Mesenchymal stem cell (in vitro differentiated cells and primary cell): ENCODE data around the gene PMEL.

ENCODE experiments used
- DNase-seq: peaks from one replicate; pipeline ENCODE4 v3.0.0-alpha.2; 2013
- H2AFZ ChIP-seq: one replicate; pipeline ENCODE4 v1.6.1; 2013; ENCODE audit warnings: low read depth, mild to moderate bottlenecking, control low read depth, inconsistent platforms, low read length, moderate library complexity
- H2AK5ac ChIP-seq: 2 replicates; pipeline ENCODE4 v1.6.1; 2013; ENCODE audit warnings: low read length, moderate library complexity, mild to moderate bottlenecking, inconsistent platforms; ENCODE audit not compliant: severe bottlenecking
- H2BK120ac ChIP-seq: one replicate; pipeline ENCODE4 v1.6.1; 2013; ENCODE audit warnings: low read depth, mild to moderate bottlenecking, inconsistent platforms, low read length, moderate library complexity
- H2BK12ac ChIP-seq, 2 experiments: one replicate each; pipeline ENCODE4 v1.6.1; 2013; ENCODE audit warnings: inconsistent platforms in 2 of 2, low read length in 2 of 2, mild to moderate bottlenecking in 2 of 2, moderate library complexity in 2 of 2, control low read depth in 1 of 2
- H2BK15ac ChIP-seq: one replicate; pipeline ENCODE4 v1.6.1; 2013; ENCODE audit warnings: mild to moderate bottlenecking, low read depth, inconsistent platforms; ENCODE audit not compliant: poor library complexity, severe bottlenecking
- H2BK5ac ChIP-seq: 2 replicates; pipeline ENCODE4 v1.6.1; 2013; ENCODE audit warnings: low read depth, mild to moderate bottlenecking, low read length, control low read depth, inconsistent platforms; ENCODE audit not compliant: poor library complexity, severe bottlenecking
- H3K14ac ChIP-seq, 2 experiments: one replicate each; pipeline ENCODE4 v1.6.1; 2013; ENCODE audit warnings: inconsistent platforms in 2 of 2, low read length in 2 of 2, control low read depth in 1 of 2, mild to moderate bottlenecking in 1 of 2, moderate library complexity in 1 of 2
- H3K18ac ChIP-seq, 2 experiments: one replicate each; pipeline ENCODE4 v1.6.1; 2013; ENCODE audit warnings: inconsistent platforms in 2 of 2, low read length in 2 of 2, control low read depth in 1 of 2, low read depth in 1 of 2, mild to moderate bottlenecking in 1 of 2
- H3K23ac ChIP-seq, 2 experiments: one replicate each; pipeline ENCODE4 v1.6.1; 2013; ENCODE audit warnings: inconsistent platforms in 2 of 2, low read length in 2 of 2, mild to moderate bottlenecking in 2 of 2, moderate library complexity in 2 of 2, control low read depth in 1 of 2
- H3K27ac ChIP-seq: 2 replicates; pipeline ENCODE4 v1.5.1; 2013; ENCODE audit warnings: mild to moderate bottlenecking, moderate library complexity, low read length, control low read depth, inconsistent platforms; ENCODE audit not compliant: poor library complexity, severe bottlenecking
- H3K27me3 ChIP-seq, 2 experiments: 2 replicates each; pipeline versions ENCODE4 v1.6.1 to v1.7.0; 2013; ENCODE audit warnings: low read length in 2 of 2, mild to moderate bottlenecking in 2 of 2, moderate library complexity in 2 of 2, control low read depth in 1 of 2, inconsistent platforms in 1 of 2; ENCODE audit not compliant: control insufficient read depth in 1 of 2, insufficient read depth in 1 of 2
- H3K36me3 ChIP-seq, 2 experiments: 2 replicates each; pipeline versions ENCODE4 v1.6.1 to v1.7.0; 2013; ENCODE audit warnings: low read length in 2 of 2, control low read depth in 1 of 2, inconsistent platforms in 1 of 2, low read depth in 1 of 2, mild to moderate bottlenecking in 1 of 2; ENCODE audit not compliant: insufficient read depth in 2 of 2, control insufficient read depth in 1 of 2
- H3K4ac ChIP-seq, 2 experiments: one replicate each; pipeline ENCODE4 v1.6.1; 2013; ENCODE audit warnings: inconsistent platforms in 2 of 2, low read length in 2 of 2, mild to moderate bottlenecking in 2 of 2, moderate library complexity in 2 of 2, control low read depth in 1 of 2, low read depth in 1 of 2
- H3K4me1 ChIP-seq: 2 replicates; pipeline ENCODE4 v1.6.1; 2013; ENCODE audit warnings: low read depth, low read length, control low read depth; ENCODE audit not compliant: control insufficient read depth, insufficient read depth
- H3K4me2 ChIP-seq: 2 replicates; pipeline ENCODE4 v1.6.1; 2013; ENCODE audit warnings: low read length, mild to moderate bottlenecking, inconsistent platforms; ENCODE audit not compliant: poor library complexity, severe bottlenecking
- H3K4me3 ChIP-seq, 2 experiments: 2 replicates each; pipeline versions ENCODE4 v1.5.1 to v1.7.0; 2013; ENCODE audit warnings: low read length in 2 of 2, mild to moderate bottlenecking in 2 of 2, control low read depth in 1 of 2, low read depth in 1 of 2; ENCODE audit not compliant: insufficient read depth in 1 of 2
- H3K79me1 ChIP-seq: replicated peaks from 2 replicates; pipeline ENCODE4 v1.6.1; 2013; ENCODE audit warnings: mild to moderate bottlenecking, control low read depth, low read length, inconsistent platforms; ENCODE audit not compliant: poor library complexity, severe bottlenecking
- H3K9ac ChIP-seq: 2 replicates; pipeline ENCODE4 v1.7.0; 2013; ENCODE audit warnings: mild to moderate bottlenecking, low read length, moderate library complexity
- H3K9me3 ChIP-seq: 2 replicates; pipeline ENCODE4 v1.7.0; 2013; ENCODE audit warnings: mild to moderate bottlenecking, low read length; ENCODE audit not compliant: control insufficient read depth
- H4K8ac ChIP-seq: one replicate; pipeline ENCODE4 v1.6.1; 2013; ENCODE audit warnings: inconsistent platforms, mild to moderate bottlenecking, low read length, moderate library complexity
- H4K91ac ChIP-seq: one replicate; pipeline ENCODE4 v1.6.1; 2013; ENCODE audit warnings: mild to moderate bottlenecking, low read length, inconsistent platforms
- WGBS: methylation state at CpG from one replicate; pipeline ENCODE4 v1.1.7; 2013; ENCODE audit warnings: mixed read lengths; 5-methylcytosine and 5-hydroxymethylcytosine counted together

PMEL gene

DNA sequence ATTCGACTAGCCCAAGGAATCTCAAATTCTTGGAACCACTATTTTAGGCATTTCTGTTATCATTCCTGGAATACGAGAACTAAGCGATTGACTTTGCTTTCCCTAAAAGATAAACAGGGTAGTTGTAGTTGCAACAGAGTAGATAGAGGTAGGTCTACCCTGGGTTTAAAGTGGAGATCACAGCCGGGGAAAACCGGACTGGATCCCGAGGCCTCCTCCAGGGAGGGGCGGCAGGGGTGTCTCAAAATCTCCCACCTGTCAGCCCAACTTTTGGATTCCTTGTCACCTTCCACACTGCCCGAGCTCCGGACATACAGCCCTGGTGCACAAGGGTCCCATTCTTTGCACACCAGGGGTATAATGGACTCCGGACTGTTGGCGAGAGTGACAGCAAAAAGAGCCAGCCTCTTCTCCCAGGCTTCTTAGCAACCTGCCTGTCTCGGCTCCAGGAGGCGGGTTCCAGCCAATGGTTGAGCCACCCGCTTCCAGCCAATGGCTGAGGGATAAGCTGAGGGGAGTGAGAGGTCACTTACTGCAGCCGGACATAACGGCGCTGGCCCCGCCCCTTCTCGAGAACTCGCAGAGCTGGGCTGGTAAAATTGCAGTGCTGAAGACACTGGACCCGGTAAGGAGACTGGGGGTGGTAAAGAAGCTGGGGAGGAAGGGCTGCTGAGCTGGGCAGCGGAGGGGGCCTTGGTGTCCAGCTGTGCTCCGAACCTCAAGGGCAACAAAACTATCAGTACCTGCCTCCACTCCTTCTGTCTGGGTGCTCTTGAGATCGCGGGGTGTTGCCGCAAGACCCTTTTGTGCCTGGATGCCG is 31.1 kb upstream of the PMEL start, which contains the start of gene SUOX:
SUOX (plus strand) TSS at position 562 of the 820 bp plus-strand sequence. CDS start 4,946 bp downstream, outside the sequence.
- peak within 1 kb of the TSS; percentile 79 for H4K91ac ChIP-seq
- peak within 1 kb of the TSS; percentile 90 for H3K9ac ChIP-seq
- H2BK5ac ChIP-seq: no peak within 1 kb of the TSS
- H2AFZ ChIP-seq: peak within 1 kb of the TSS; percentile 72
- 4% methylated on average over 26 of the region's 27 CpGs for WGBS
- H3K27ac ChIP-seq: peak within 1 kb of the TSS; percentile 69
- peak; percentile 98 for DNase-seq
- H3K14ac ChIP-seq: peak within 1 kb of the TSS in 1 of 2 experiments; percentile 92
- no peaks in the 10 kb centered on the region for H3K9me3 ChIP-seq
- peak within 1 kb of the TSS; percentile 81 for H3K4me2 ChIP-seq
- peaks cover 28 to 37% of the 10 kb centered on the region in 2 experiments for H3K36me3 ChIP-seq
- H3K4ac ChIP-seq: peak within 1 kb of the TSS in 1 of 2 experiments; percentile 83
- H2BK12ac ChIP-seq: peak within 1 kb of the TSS in 1 of 2 experiments; percentile 74
- peak within 1 kb of the TSS; percentile 4 for H2BK120ac ChIP-seq
- peak within 1 kb of the TSS in 1 of 2 experiments; percentile 94 for H3K18ac ChIP-seq
- no peak within 1 kb of the TSS for H2BK15ac ChIP-seq
- no peaks in the 10 kb centered on the region for H3K27me3 ChIP-seq
- H3K4me3 ChIP-seq: peak within 1 kb of the TSS; percentile 73 to 86
- H3K4me1 ChIP-seq: peaks cover 14% of the 10 kb centered on the region
- no peak within 1 kb of the TSS for H2AK5ac ChIP-seq
- peak within 1 kb of the TSS; percentile 43 for H4K8ac ChIP-seq
- H3K79me1 ChIP-seq: peaks cover 15% of the 10 kb centered on the region
- peak within 1 kb of the TSS in 1 of 2 experiments; percentile 75 for H3K23ac ChIP-seq

GRCh38 chr12:55996201-55996714 is 30.4 kb upstream of the PMEL start:
- H3K14ac ChIP-seq: no peak overlapping the region
- peak overlapping the region; percentile 67 for H3K4me2 ChIP-seq
- no peaks in the 10 kb centered on the region for H3K9me3 ChIP-seq
- no peak overlapping the region for H3K23ac ChIP-seq
- no peaks in the 10 kb centered on the region for H3K27me3 ChIP-seq
- no peak overlapping the region for H3K18ac ChIP-seq
- H2AFZ ChIP-seq: no peak overlapping the region
- no peak overlapping the region for H3K4ac ChIP-seq
- H3K36me3 ChIP-seq: peaks cover 30 to 42% of the 10 kb centered on the region in 2 experiments
- peak overlapping the region in 1 of 2 experiments; percentile 86 for H3K4me3 ChIP-seq
- no peak overlapping the region for H2BK12ac ChIP-seq
- no peak overlapping the region for H2BK15ac ChIP-seq
- H2BK120ac ChIP-seq: no peak overlapping the region
- no peak overlapping the region for H4K91ac ChIP-seq
- peak overlapping the region; percentile 90 for H3K9ac ChIP-seq
- H2BK5ac ChIP-seq: no peak overlapping the region
- WGBS: 76% methylated on average over 12 of the region's 14 CpGs
- H3K4me1 ChIP-seq: peaks cover 11% of the 10 kb centered on the region
- peaks cover 16% of the 10 kb centered on the region for H3K79me1 ChIP-seq
- H2AK5ac ChIP-seq: no peak overlapping the region
- H4K8ac ChIP-seq: no peak overlapping the region
- DNase-seq: peak; percentile 77
- peak overlapping the region; percentile 69 for H3K27ac ChIP-seq

- H3K4me2 ChIP-seq: no peak overlapping the region
- H2BK5ac ChIP-seq: no peak overlapping the region
- H2AFZ ChIP-seq: no peak overlapping the region
- no peak overlapping the region for H4K8ac ChIP-seq
- H3K14ac ChIP-seq: no peak overlapping the region
- no peak overlapping the region for H2BK120ac ChIP-seq
- H3K23ac ChIP-seq: no peak overlapping the region
- H3K4me3 ChIP-seq: no peak overlapping the region
- H3K9me3 ChIP-seq: no peaks in the 10 kb centered on the region
- H3K27ac ChIP-seq: peak overlapping the region; percentile 16
- no peak overlapping the region for H2BK12ac ChIP-seq
- no peak overlapping the region for H3K4ac ChIP-seq
- WGBS: 92% methylated on average over 8 of the region's 8 CpGs
- H3K79me1 ChIP-seq: peaks cover 18% of the 10 kb centered on the region
- no peaks in the 10 kb centered on the region for H3K27me3 ChIP-seq
- H4K91ac ChIP-seq: no peak overlapping the region
- no peak overlapping the region for H3K9ac ChIP-seq
- H2BK15ac ChIP-seq: no peak overlapping the region
- H2AK5ac ChIP-seq: no peak overlapping the region
- DNase-seq: no peak
- peaks cover 7% of the 10 kb centered on the region for H3K4me1 ChIP-seq
- no peak overlapping the region for H3K18ac ChIP-seq
- peaks cover 38 to 51% of the 10 kb centered on the region in 2 experiments for H3K36me3 ChIP-seq
Observed at GRCh38 chr12:55995366-55995765, 29.5 kb upstream of the PMEL start.

DNA sequence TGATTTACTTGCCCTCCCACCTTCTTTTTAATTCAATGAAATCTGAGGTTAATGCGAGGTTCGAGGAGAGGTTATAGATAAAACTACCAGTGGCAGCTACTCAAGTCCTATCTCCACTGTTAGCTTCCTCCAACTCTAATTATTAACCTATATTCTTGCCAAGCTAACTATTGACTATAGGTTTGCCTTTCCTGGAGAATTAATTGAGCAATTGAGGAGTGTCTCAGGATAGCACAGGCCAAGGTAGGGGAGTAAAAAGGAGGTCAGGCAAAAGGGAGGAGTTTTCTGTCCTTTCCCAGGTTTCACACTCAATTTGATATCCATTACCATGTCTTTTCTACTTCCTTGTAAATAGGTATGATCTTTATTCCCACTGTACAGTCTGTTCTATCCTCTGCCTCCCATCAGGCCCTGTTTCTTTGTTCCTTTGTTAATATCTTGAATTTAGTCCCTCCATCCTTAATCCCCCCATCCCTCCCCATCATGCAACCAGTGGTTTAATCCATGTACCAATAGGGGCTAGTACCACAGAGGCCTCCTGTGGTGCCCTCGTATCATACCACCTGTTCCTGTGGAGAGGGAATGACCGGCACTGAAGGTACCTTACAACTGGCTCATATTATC is 27.5 kb upstream of the PMEL start:
- Histone ChIP-seq H2AK5ac (no peak overlapping the region), H3K14ac (no peak overlapping the region), H3K4me3 (no peak overlapping the region), H3K27ac (no peak overlapping the region), H3K4me2 (no peak overlapping the region), H3K36me3 (peaks cover 46 to 68% of the 10 kb centered on the region in 2 experiments), H3K27me3 (no peaks in the 10 kb centered on the region), H3K23ac (no peak overlapping the region), H2BK12ac (no peak overlapping the region), H3K4ac (no peak overlapping the region), H2BK120ac (no peak overlapping the region), H4K91ac (no peak overlapping the region), H3K9me3 (no peaks in the 10 kb centered on the region), H3K4me1 (peaks cover 7% of the 10 kb centered on the region), H3K18ac (no peak overlapping the region), H4K8ac (no peak overlapping the region), H2BK5ac (no peak overlapping the region), H3K79me1 (peaks cover 11% of the 10 kb centered on the region), H2BK15ac (no peak overlapping the region), H2AFZ (no peak overlapping the region), H3K9ac (peak overlapping the region; percentile 25)
- 82% methylated on average over 2 of the region's 4 CpGs for WGBS
- no peak for DNase-seq
